HepG2 (cell line): ENCODE results near the gene BIRC2. TPM values are rescaled to one million over a fixed set of nuclear protein-coding genes. Genes with fewer than 3 reads are reported as not detected.

Experiments used
- ATF6 ChIP-seq: sonication (generic); formaldehyde crosslinking; conservative IDR thresholded peaks from 2 replicates; pipeline ENCODE4 v1.4.0; 2020; ENCODE audit warnings: missing genetic modification reagents
- ELF3 ChIP-seq: IDR thresholded peaks from 2 replicates; pipeline ENCODE4 v1.6.1; 2016; ENCODE audit warnings: missing genetic modification reagents, missing compliant biosample characterization
- MAZ ChIP-seq, 2 experiments: sonication (generic) in 1 of 2; formaldehyde crosslinking in 1 of 2; IDR thresholded peaks; 2 replicates each; pipeline versions ENCODE4 v1.5.0 to v1.6.1; 2012 to 2020; ENCODE audit warnings: low read depth in 2 of 2, mild to moderate bottlenecking in 2 of 2, borderline replicate concordance in 1 of 2, improper control_type of control experiment in 1 of 2, low read length in 1 of 2, missing genetic modification reagents in 1 of 2, moderate library complexity in 1 of 2
- MYC ChIP-seq: sonication (generic); formaldehyde crosslinking; IDR thresholded peaks from 2 replicates; pipeline ENCODE4 v1.9.0; 2021; ENCODE audit warnings: missing genetic modification reagents, borderline replicate concordance
- NRL ChIP-seq: sonication (generic); formaldehyde crosslinking; IDR thresholded peaks from 2 replicates; pipeline ENCODE4 v1.5.0; 2020; ENCODE audit warnings: missing genetic modification reagents, mild to moderate bottlenecking, moderate library complexity, borderline replicate concordance
- RBFOX2 ChIP-seq: fragments of 200-400 bp; formaldehyde crosslinking; IDR thresholded peaks from 2 replicates; pipeline ENCODE4 v1.6.1; 2017; ENCODE audit warnings: low read depth, mild to moderate bottlenecking, low read length
- WIZ ChIP-seq: sonication (generic); formaldehyde crosslinking; IDR thresholded peaks from 2 replicates; pipeline ENCODE4 v1.5.1; 2020; ENCODE audit warnings: mild to moderate bottlenecking, missing genetic modification reagents
- ZHX1 ChIP-seq: sonication (generic); formaldehyde crosslinking; IDR thresholded peaks from 2 replicates; pipeline ENCODE4 v1.8.1; 2022; ENCODE audit warnings: low read depth, mild to moderate bottlenecking, missing genetic modification reagents
- ZNF33B ChIP-seq: sonication (generic); formaldehyde crosslinking; IDR thresholded peaks from 2 replicates; pipeline ENCODE4 v1.5.1; 2020; ENCODE audit warnings: mild to moderate bottlenecking, missing genetic modification reagents
- ZNF772 ChIP-seq: sonication (generic); formaldehyde crosslinking; IDR thresholded peaks from 2 replicates; pipeline ENCODE4 v1.5.0; 2020; ENCODE audit warnings: mild to moderate bottlenecking, missing genetic modification reagents
- polyA plus RNA-seq, 8 experiments: library from polyadenylated mRNA; depleted of rRNA in 3 of 8; stranded (reverse) in 7 of 8; unstranded in 1 of 8; fragments of >200 nt; fragmentation: Illumina TruSeq in 4 of 8; extraction: Trizol in 4 of 8; gene quantifications; 2 replicates each; pipeline versions ENCODE4 v1.2.1 to v1.2.3, GENCODE V29; 2011 to 2016; ENCODE audit warnings: low read depth in 4 of 8, missing spikeins in 1 of 8, mixed read lengths in 1 of 8; ENCODE audit not compliant: insufficient read depth in 1 of 8
- total RNA-seq, 5 experiments: library from RNA; depleted of rRNA; stranded (reverse); fragments of >200 nt; fragmentation: Illumina TruSeq; extraction: Trizol; gene quantifications; 2 replicates each; pipeline ENCODE4 v1.2.3, GENCODE V29; 2016; ENCODE audit warnings: low read depth in 1 of 5
- TF ChIP-seq, protein P1 (sequence below): sonication (generic); formaldehyde crosslinking; IDR thresholded peaks from 2 replicates; pipeline ENCODE4 v1.4.0; 2020; ENCODE audit warnings: missing genetic modification reagents, borderline replicate concordance
- TF ChIP-seq, protein P2 (sequence below): sonication (generic); formaldehyde crosslinking; IDR thresholded peaks from 2 replicates; pipeline ENCODE4 v1.4.0; 2020; ENCODE audit warnings: missing genetic modification reagents, borderline replicate concordance
- TF ChIP-seq, protein P3 (sequence below): sonication (generic); formaldehyde crosslinking; IDR thresholded peaks from 2 replicates; pipeline ENCODE4 v1.4.0; 2020; ENCODE audit warnings: mild to moderate bottlenecking, missing genetic modification reagents

Gene BIRC2
- total and polyA plus RNA-seq, 2 of the 13 experiments (the other 11 are each of a cell fraction or from before 2014, with no cell fraction given) = 61.7 to 62.2 TPM

DNA sequence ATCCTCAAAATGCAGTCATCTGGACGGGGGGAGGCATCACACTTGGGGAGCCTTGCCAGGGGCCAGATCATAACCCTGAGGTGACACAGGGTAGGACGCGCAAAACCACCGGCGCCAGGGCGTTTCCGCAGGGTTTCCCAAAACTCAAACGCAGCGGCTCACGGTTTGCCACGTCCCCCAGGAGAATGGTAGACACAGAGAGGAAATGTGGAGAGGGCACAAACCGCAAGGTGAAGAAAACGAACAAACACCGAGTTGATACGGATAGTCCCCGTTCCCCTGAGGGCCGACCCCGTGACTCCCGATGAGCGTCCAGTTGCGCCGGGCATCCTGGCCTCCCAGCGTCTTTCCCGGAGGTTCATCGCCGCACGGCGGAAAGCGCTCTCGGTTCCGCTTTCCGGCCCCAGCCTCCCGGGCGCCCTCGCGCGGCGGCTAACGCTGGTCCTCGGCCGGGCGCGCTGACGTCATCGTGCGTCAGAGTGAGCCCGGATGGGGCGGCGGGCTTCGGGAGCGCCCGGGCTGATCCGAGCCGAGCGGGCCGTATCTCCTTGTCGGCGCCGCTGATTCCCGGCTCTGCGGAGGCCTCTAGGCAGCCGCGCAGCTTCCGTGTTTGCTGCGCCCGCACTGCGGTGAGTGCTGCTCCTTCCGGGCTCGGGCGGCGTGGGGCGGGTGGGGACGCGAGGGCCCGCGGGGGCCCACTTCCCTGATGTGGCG is at the start of gene BIRC2 (continued):
- TF ChIP-seq, protein P1, sequence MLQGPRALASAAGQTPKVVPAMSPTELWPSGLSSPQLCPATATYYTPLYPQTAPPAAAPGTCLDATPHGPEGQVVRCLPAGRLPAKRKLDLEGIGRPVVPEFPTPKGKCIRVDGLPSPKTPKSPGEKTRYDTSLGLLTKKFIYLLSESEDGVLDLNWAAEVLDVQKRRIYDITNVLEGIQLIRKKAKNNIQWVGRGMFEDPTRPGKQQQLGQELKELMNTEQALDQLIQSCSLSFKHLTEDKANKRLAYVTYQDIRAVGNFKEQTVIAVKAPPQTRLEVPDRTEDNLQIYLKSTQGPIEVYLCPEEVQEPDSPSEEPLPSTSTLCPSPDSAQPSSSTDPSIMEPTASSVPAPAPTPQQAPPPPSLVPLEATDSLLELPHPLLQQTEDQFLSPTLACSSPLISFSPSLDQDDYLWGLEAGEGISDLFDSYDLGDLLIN (CRISPR knock-in tag) = no peak
- peak; percentile 96 for TF ChIP-seq ZHX1
- peak; percentile 65; the same call in 1 of the 2 replicates for TF ChIP-seq ZNF772 (CRISPR knock-in tag)
- no peak for TF ChIP-seq MAZ (IDR thresholded peaks at IDR 0.05; ENCODE audit: borderline replicate concordance, low read depth, low read length)
- peak; percentile 68 for TF ChIP-seq MAZ (CRISPR knock-in tag; IDR thresholded peaks at IDR 0.05; ENCODE audit: low read depth)
- TF ChIP-seq WIZ = 0 out of 2 replicates have a peak, but pooled peaks have one; percentile 64
- no peak for TF ChIP-seq ATF6 (CRISPR knock-in tag)
- TF ChIP-seq, protein P2, sequence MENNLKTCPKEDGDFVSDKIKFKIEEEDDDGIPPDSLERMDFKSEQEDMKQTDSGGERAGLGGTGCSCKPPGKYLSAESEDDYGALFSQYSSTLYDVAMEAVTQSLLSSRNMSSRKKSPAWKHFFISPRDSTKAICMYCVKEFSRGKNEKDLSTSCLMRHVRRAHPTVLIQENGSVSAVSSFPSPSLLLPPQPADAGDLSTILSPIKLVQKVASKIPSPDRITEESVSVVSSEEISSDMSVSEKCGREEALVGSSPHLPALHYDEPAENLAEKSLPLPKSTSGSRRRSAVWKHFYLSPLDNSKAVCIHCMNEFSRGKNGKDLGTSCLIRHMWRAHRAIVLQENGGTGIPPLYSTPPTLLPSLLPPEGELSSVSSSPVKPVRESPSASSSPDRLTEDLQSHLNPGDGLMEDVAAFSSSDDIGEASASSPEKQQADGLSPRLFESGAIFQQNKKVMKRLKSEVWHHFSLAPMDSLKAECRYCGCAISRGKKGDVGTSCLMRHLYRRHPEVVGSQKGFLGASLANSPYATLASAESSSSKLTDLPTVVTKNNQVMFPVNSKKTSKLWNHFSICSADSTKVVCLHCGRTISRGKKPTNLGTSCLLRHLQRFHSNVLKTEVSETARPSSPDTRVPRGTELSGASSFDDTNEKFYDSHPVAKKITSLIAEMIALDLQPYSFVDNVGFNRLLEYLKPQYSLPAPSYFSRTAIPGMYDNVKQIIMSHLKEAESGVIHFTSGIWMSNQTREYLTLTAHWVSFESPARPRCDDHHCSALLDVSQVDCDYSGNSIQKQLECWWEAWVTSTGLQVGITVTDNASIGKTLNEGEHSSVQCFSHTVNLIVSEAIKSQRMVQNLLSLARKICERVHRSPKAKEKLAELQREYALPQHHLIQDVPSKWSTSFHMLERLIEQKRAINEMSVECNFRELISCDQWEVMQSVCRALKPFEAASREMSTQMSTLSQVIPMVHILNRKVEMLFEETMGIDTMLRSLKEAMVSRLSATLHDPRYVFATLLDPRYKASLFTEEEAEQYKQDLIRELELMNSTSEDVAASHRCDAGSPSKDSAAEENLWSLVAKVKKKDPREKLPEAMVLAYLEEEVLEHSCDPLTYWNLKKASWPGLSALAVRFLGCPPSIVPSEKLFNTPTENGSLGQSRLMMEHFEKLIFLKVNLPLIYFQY = peak; percentile 65; the same call in 1 of the 2 replicates
- TF ChIP-seq ELF3 (CRISPR knock-in tag) = peak; percentile 55
- TF ChIP-seq, protein P3, sequence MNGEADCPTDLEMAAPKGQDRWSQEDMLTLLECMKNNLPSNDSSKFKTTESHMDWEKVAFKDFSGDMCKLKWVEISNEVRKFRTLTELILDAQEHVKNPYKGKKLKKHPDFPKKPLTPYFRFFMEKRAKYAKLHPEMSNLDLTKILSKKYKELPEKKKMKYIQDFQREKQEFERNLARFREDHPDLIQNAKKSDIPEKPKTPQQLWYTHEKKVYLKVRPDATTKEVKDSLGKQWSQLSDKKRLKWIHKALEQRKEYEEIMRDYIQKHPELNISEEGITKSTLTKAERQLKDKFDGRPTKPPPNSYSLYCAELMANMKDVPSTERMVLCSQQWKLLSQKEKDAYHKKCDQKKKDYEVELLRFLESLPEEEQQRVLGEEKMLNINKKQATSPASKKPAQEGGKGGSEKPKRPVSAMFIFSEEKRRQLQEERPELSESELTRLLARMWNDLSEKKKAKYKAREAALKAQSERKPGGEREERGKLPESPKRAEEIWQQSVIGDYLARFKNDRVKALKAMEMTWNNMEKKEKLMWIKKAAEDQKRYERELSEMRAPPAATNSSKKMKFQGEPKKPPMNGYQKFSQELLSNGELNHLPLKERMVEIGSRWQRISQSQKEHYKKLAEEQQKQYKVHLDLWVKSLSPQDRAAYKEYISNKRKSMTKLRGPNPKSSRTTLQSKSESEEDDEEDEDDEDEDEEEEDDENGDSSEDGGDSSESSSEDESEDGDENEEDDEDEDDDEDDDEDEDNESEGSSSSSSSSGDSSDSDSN (CRISPR knock-in tag) = peak; percentile 98
- TF ChIP-seq ZNF33B (CRISPR knock-in tag) = no peak
- TF ChIP-seq RBFOX2 = peak; percentile 96
- TF ChIP-seq NRL (CRISPR knock-in tag) = peak; percentile 84
- TF ChIP-seq MYC = no peak
